Ascending aorta (tissue), 2 donors: ENCODE data around the gene CNTN5. TPM values are rescaled to one million over a fixed set of nuclear protein-coding genes. Genes with fewer than 3 reads are reported as not detected.

Experiments
- DNase-seq, 2 donors: peaks; one replicate each; pipeline ENCODE4 v3.0.0-alpha.2; 2019; ENCODE audit warnings: low spot score in 2 of 2
- H3K27ac ChIP-seq, 2 donors: fragments of 200-600 bp; sonication (generic); one replicate each; pipeline ENCODE4 v1.5.1; 2016 to 2017; ENCODE audit warnings: mild to moderate bottlenecking in 1 of 2
- H3K27me3 ChIP-seq: fragments of 200-600 bp; sonication (generic); one replicate; pipeline ENCODE4 v1.5.1; 2017
- H3K36me3 ChIP-seq, 2 donors: fragments of 200-600 bp; sonication (generic); one replicate each; pipeline ENCODE4 v1.5.1; 2016
- H3K4me1 ChIP-seq, 2 donors: fragments of 200-600 bp; sonication (generic); one replicate each; pipeline ENCODE4 v1.5.1; 2016 to 2017; ENCODE audit warnings: mild to moderate bottlenecking in 1 of 2
- H3K4me3 ChIP-seq, 2 donors: fragments of 200-600 bp; sonication (generic); one replicate each; pipeline ENCODE4 v1.5.1; 2016 to 2017; ENCODE audit warnings: mild to moderate bottlenecking in 1 of 2
- H3K9me3 ChIP-seq, 2 donors: fragments of 200-600 bp; sonication (generic); one replicate each; pipeline ENCODE4 v1.5.1; 2016
- intact Hi-C: fragments of 100-400 bp; cut with DNase I; formaldehyde crosslinking; loops from one replicate; pipeline ENCODE4 v1.15.1; 2023
- total RNA-seq: library from RNA; depleted of rRNA; stranded (reverse); fragments of >200 nt; gene quantifications from one replicate; pipeline ENCODE4 v1.1.0, GENCODE V29; 2016
- TF ChIP-seq, protein P1 (sequence below), 3 experiments: fragments of 200-600 bp in 2 of 3; fragments of 450-650 bp in 1 of 3; sonication (generic) in 2 of 3; IDR thresholded peaks; one replicate each; pipeline ENCODE4 v1.5.1; 2016 to 2019; ENCODE audit warnings: antibody characterized with exemption in 3 of 3, mild to moderate bottlenecking in 1 of 3, moderate library complexity in 1 of 3

CNTN5 gene
- total RNA-seq, 1 donor from 2014 or later = 3.6 TPM

DNA sequence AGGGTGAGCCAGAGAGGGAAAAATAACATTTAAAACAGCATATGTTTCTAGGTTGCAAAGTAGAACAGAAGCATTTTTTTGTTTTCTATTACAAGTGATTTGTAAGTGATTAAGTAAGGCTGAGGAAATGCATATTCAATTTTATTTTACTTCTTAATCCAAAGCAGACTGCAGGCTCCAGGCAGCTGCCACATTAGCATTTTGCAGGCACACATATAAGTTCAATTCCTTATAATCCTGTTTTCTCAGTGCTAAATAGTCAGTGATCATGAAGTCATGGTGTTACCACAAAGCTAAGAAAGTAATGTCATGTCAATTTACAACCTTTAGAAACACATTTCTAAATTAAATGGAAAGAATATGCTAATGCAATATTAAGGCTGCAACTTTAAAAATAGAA lies 149.8 kb downstream of the CNTN5 start:
- intact Hi-C loops = no loop called here
- Histone ChIP-seq H3K4me3 (no peak overlapping the region), H3K4me1 (no peaks in the 10 kb centered on the region), H3K9me3 (no peaks in the 10 kb centered on the region), H3K36me3 (no peaks in the 10 kb centered on the region), H3K27me3 (no peaks in the 10 kb centered on the region), H3K27ac (no peak overlapping the region)
- TF ChIP-seq, protein P1, sequence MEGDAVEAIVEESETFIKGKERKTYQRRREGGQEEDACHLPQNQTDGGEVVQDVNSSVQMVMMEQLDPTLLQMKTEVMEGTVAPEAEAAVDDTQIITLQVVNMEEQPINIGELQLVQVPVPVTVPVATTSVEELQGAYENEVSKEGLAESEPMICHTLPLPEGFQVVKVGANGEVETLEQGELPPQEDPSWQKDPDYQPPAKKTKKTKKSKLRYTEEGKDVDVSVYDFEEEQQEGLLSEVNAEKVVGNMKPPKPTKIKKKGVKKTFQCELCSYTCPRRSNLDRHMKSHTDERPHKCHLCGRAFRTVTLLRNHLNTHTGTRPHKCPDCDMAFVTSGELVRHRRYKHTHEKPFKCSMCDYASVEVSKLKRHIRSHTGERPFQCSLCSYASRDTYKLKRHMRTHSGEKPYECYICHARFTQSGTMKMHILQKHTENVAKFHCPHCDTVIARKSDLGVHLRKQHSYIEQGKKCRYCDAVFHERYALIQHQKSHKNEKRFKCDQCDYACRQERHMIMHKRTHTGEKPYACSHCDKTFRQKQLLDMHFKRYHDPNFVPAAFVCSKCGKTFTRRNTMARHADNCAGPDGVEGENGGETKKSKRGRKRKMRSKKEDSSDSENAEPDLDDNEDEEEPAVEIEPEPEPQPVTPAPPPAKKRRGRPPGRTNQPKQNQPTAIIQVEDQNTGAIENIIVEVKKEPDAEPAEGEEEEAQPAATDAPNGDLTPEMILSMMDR (IDR thresholded peaks at IDR 0.05) = no peak
- no peak for DNase-seq

DNA sequence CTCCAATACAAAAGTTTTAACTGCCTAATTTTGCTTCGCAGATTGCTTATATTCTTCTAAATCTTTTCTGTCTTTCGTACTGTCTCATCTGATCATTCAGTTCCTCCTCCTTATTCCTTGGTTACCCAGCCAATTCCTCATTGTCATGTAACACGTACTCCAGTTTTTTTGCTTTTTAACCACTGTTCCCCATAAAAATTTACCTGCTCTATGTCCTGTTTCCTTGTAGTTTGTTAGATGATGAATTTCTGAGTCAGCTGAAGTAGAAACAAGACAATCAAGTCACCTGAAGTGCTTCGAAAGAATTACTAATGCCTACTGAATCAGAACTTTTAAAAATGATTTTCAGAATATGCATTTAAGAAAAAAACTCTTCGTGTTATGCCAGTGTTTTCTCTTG lies 150.6 kb downstream of the CNTN5 start:
- no peaks in the 10 kb centered on the region for H3K27me3 ChIP-seq

DNA sequence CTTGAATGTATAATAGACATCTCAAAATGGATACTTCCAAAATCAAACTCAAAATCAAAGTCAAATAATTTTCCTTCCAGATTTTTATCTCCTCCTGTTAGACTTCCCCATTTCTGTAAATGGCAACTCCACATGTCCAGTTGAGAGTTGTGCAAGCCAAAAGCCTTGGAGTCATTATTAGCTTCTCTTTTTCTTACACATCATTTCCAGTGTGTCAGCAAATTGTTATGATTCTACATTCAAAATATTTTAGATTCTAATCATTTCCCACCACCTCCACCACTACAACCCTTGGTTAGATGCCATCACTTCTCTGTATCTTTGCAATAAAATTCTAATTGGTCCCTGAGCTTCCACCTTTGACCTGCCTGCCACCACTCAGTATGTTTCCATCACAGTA lies 155.7 kb downstream of the CNTN5 start:
- no peaks in the 10 kb centered on the region for H3K9me3 ChIP-seq
- no peaks in the 10 kb centered on the region for H3K36me3 ChIP-seq
- DNase-seq = no peak
- H3K4me1 ChIP-seq = no peaks in the 10 kb centered on the region
- H3K27ac ChIP-seq = no peak overlapping the region
- TF ChIP-seq, protein P1 (IDR thresholded peaks at IDR 0.05) = no peak
- no peaks in the 10 kb centered on the region for H3K27me3 ChIP-seq
- intact Hi-C loops = no loop called here
- H3K4me3 ChIP-seq = no peak overlapping the region

More for the DNA sequence above, 150.6 kb downstream of the CNTN5 start:
- TF ChIP-seq, protein P1 (IDR thresholded peaks at IDR 0.05) = no peak
- Histone ChIP-seq H3K4me1 (no peaks in the 10 kb centered on the region), H3K36me3 (no peaks in the 10 kb centered on the region), H3K4me3 (no peak overlapping the region), H3K9me3 (no peaks in the 10 kb centered on the region), H3K27ac (no peak overlapping the region)
- intact Hi-C loops = no loop called here
- no peak for DNase-seq

DNA sequence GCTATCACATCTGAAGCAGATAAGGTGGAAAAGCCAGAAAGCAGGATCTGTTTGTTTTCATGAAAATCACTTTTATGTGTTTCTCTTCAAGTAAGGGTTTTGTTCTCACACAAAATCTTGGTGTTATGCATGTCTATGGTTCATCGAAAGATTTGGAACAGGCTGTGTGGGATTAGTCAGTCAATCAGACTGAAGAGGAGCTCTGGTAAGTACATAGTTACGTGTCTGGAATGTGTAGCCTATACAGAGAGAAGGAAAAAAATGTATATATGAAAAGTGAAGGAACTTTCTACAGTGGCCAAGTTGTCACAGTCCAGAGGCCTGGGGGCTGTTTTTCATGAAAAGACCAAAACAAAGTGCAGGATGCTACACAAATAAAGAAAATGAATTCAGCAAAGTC lies 156.7 kb downstream of the CNTN5 start:
- TF ChIP-seq, protein P1 (IDR thresholded peaks at IDR 0.05) = no peak
- Histone ChIP-seq H3K4me1 (no peaks in the 10 kb centered on the region), H3K27me3 (no peaks in the 10 kb centered on the region), H3K36me3 (no peaks in the 10 kb centered on the region), H3K4me3 (no peak overlapping the region), H3K27ac (no peak overlapping the region), H3K9me3 (no peaks in the 10 kb centered on the region)
- intact Hi-C loops = no loop called here
- no peak for DNase-seq

DNA sequence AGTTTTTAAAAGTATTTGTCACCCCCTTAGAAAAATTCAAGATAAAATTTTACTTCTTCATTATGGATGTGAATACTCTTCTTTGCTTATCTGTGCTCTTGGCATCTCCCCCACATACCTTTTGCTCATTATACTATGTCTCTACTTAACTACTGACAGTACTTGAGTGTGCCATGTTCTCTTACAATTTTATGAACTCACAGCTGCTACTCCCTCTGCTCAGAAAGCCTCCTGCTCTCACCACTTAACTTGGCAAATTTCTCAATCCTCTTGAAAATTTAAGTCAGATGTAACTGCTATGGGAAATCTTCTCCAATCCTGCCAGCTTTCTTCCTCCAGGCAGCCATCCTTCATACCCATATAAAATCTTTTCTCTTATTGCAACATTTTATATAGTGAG lies 163.4 kb downstream of the CNTN5 start:
- TF ChIP-seq, protein P1 (IDR thresholded peaks at IDR 0.05) = no peak
- DNase-seq = no peak
- no peaks in the 10 kb centered on the region for H3K9me3 ChIP-seq
- no peak overlapping the region for H3K4me3 ChIP-seq
- H3K27ac ChIP-seq = no peak overlapping the region
- no peaks in the 10 kb centered on the region for H3K36me3 ChIP-seq
- no peaks in the 10 kb centered on the region for H3K27me3 ChIP-seq
- intact Hi-C loops = no loop called here
- H3K4me1 ChIP-seq = no peaks in the 10 kb centered on the region

DNA sequence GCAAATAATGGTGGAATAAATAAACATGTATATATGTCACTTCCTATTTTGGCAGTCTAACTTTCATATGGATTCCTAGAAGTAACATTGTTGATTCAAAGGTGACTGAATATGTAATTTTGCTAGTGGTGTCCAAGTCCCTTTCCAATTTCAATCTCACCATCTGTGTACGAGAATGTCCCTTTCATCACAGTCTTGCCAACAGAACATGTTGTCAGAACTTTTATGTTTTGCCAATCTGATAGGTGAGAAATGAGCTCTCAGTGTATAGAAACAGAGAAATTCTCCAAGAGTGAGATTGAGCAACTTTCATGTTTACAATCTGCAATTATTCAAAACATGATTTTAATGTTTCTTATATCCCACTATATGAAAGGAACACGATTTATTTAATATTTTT lies 167.5 kb downstream of the CNTN5 start:
- TF ChIP-seq, protein P1 (IDR thresholded peaks at IDR 0.05) = no peak
- no peaks in the 10 kb centered on the region for H3K4me1 ChIP-seq
- DNase-seq = no peak
- H3K27me3 ChIP-seq = no peaks in the 10 kb centered on the region
- no peak overlapping the region for H3K4me3 ChIP-seq
- intact Hi-C loops = no loop called here
- no peaks in the 10 kb centered on the region for H3K9me3 ChIP-seq
- H3K36me3 ChIP-seq = no peaks in the 10 kb centered on the region
- H3K27ac ChIP-seq = no peak overlapping the region
